ENCODE measurements around the gene AGRN. TPM values are rescaled to one million over a fixed set of nuclear protein-coding genes. Genes with fewer than 3 reads are reported as not detected.
A peak's percentile ranks its signal among the peaks of the same experiment; 100 is the strongest.
"Not testable (repeated sequence)": the region's sequence is repeated elsewhere in the genome, so short reads cannot be mapped to it uniquely, and the experiment has no call there.

The AGRN gene
- total and polyA plus RNA-seq, 5 donors from 2014 or later: 0.06 to 4.2 (median 0.29) TPM; not detected in 1

GRCh38 chr1:1093610-1093943, 73.7 kb downstream of the AGRN start:
- no peaks in the 10 kb centered on the region for H3K36me3 ChIP-seq (ENCODE audit: control insufficient read depth, insufficient read depth, low read length)
- H3K9me3 Mint-ChIP-seq: peaks cover 0 to under 1% (median 0%) of the 10 kb centered on the region in 7 donors
- H3K4me3 Mint-ChIP-seq: no peak overlapping the region
- H3K36me3 Mint-ChIP-seq: no peaks in the 10 kb centered on the region
- DNase-seq: no peak
- H3K4me3 ChIP-seq (ENCODE audit: low read depth, low read length): no peak overlapping the region
- no peak overlapping the region for H3K27ac Mint-ChIP-seq
- H3K4me1 ChIP-seq (ENCODE audit: control insufficient read depth, insufficient read depth, low read length, poor library complexity, severe bottlenecking): no peaks in the 10 kb centered on the region
- no peak for ATAC-seq (ENCODE audit: low read depth in 2 of 2)
- peaks cover 0 to 3% (median 1%) of the 10 kb centered on the region in 4 donors for H3K4me1 Mint-ChIP-seq
- no peak overlapping the region for H3K27ac ChIP-seq (ENCODE audit: insufficient read depth, low read length, poor library complexity, severe bottlenecking)
- H3K9me3 ChIP-seq (ENCODE audit: control insufficient read depth in 2 of 2, low read length in 2 of 2): no peaks in the 10 kb centered on the region
- H3K27me3 Mint-ChIP-seq: peaks cover 3% of the 10 kb centered on the region
- no peaks in the 10 kb centered on the region for H3K27me3 ChIP-seq (ENCODE audit: control insufficient read depth, insufficient read depth, low read length)

DNA sequence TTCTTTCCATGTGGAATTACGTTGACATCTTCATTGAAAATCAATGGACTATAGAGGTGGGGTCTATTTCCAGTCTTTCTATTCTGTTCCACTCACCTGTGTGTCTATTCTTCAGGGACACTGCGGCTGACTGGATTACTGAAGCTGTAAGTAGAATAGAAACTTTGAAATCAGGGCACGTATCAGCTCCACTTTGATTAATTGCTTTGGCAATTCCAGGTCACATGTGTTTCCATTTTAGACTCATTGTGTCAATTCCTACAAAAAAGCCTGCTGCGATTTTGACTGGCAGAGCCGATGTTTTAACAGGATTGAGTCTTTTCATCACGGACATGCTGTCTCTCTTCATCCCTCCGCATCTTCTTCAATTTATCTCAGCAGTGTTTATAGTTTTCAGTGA, 75.1 kb downstream of the AGRN start:
- H3K4me3 Mint-ChIP-seq: no peak overlapping the region
- ATAC-seq (ENCODE audit: low read depth in 2 of 2) (no peak), DNase-seq (no peak)
- no peaks in the 10 kb centered on the region for H3K4me1 ChIP-seq (ENCODE audit: control insufficient read depth, insufficient read depth, low read length, poor library complexity, severe bottlenecking)
- no peaks in the 10 kb centered on the region for H3K9me3 ChIP-seq (ENCODE audit: control insufficient read depth in 2 of 2, low read length in 2 of 2)
- H3K36me3 ChIP-seq (ENCODE audit: control insufficient read depth, insufficient read depth, low read length): no peaks in the 10 kb centered on the region
- H3K4me1 Mint-ChIP-seq: peaks cover 10 to 16% (median 13%) of the 10 kb centered on the region in 4 donors
- H3K27ac ChIP-seq (ENCODE audit: insufficient read depth, low read length, poor library complexity, severe bottlenecking): no peak overlapping the region
- H3K36me3 Mint-ChIP-seq: no peaks in the 10 kb centered on the region
- no peak overlapping the region for H3K4me3 ChIP-seq (ENCODE audit: low read depth, low read length)
- H3K27me3 ChIP-seq (ENCODE audit: control insufficient read depth, insufficient read depth, low read length): no peaks in the 10 kb centered on the region
- H3K27me3 Mint-ChIP-seq: peaks cover 7% of the 10 kb centered on the region
- peaks cover 0 to 11% (median 10%) of the 10 kb centered on the region in 7 donors for H3K9me3 Mint-ChIP-seq
- H3K27ac Mint-ChIP-seq: no peak overlapping the region

GRCh38 chr1:1096136-1096535, 76.2 kb downstream of the AGRN start:
- not testable (repeated sequence) for H3K27me3 Mint-ChIP-seq; H3K27ac ChIP-seq (ENCODE audit: insufficient read depth, low read length, poor library complexity, severe bottlenecking); H3K36me3 ChIP-seq (ENCODE audit: control insufficient read depth, insufficient read depth, low read length); H3K27ac Mint-ChIP-seq; DNase-seq; H3K4me1 ChIP-seq (ENCODE audit: control insufficient read depth, insufficient read depth, low read length, poor library complexity, severe bottlenecking); H3K27me3 ChIP-seq (ENCODE audit: control insufficient read depth, insufficient read depth, low read length); ATAC-seq (ENCODE audit: low read depth in 2 of 2); H3K4me3 Mint-ChIP-seq; H3K4me3 ChIP-seq (ENCODE audit: low read depth, low read length); H3K36me3 Mint-ChIP-seq; H3K9me3 ChIP-seq (ENCODE audit: control insufficient read depth in 2 of 2, low read length in 2 of 2)
- H3K4me1 Mint-ChIP-seq: peaks cover 10 to 23% (median 16%) of the 10 kb centered on the region in 4 donors
- H3K9me3 Mint-ChIP-seq: peaks cover 0 to 16% (median 11%) of the 10 kb centered on the region in 7 donors

GRCh38 chr1:1098681-1099421, 78.9 kb downstream of the AGRN start:
- Mint-ChIP-seq H3K4me3 (peak overlapping the region; percentile 1 to 45 (median 30)), H3K27ac (peak overlapping the region; percentile 28 to 98 (median 77)), H3K27me3 (peaks cover 13% of the 10 kb centered on the region), H3K36me3 (peaks cover 4% of the 10 kb centered on the region), H3K9me3 (peaks cover 0 to 16% (median 11%) of the 10 kb centered on the region in 7 donors), H3K4me1 (peaks cover 8 to 38% (median 21%) of the 10 kb centered on the region in 4 donors)
- Histone ChIP-seq H3K4me3 (ENCODE audit: low read depth, low read length) (no peak overlapping the region), H3K27me3 (ENCODE audit: control insufficient read depth, insufficient read depth, low read length) (no peaks in the 10 kb centered on the region), H3K4me1 (ENCODE audit: control insufficient read depth, insufficient read depth, low read length, poor library complexity, severe bottlenecking) (no peaks in the 10 kb centered on the region), H3K9me3 (ENCODE audit: control insufficient read depth in 2 of 2, low read length in 2 of 2) (peaks cover 4 to 5% of the 10 kb centered on the region in 2 experiments), H3K36me3 (ENCODE audit: control insufficient read depth, insufficient read depth, low read length) (no peaks in the 10 kb centered on the region), H3K27ac (ENCODE audit: insufficient read depth, low read length, poor library complexity, severe bottlenecking) (peak overlapping the region; percentile 41)
- peak in 2 of 3 donors; percentile 35 to 47 for DNase-seq
- peak in 1 of 2 donors; percentile 67 for ATAC-seq (ENCODE audit: low read depth in 2 of 2)

GRCh38 chr1:1099506-1100183, 79.7 kb downstream of the AGRN start:
- DNase-seq (peak in 2 of 3 donors; percentile 24 to 36), ATAC-seq (ENCODE audit: low read depth in 2 of 2) (peak in 1 of 2 donors; percentile 12)
- peaks cover 4 to 5% of the 10 kb centered on the region in 2 experiments for H3K9me3 ChIP-seq (ENCODE audit: control insufficient read depth in 2 of 2, low read length in 2 of 2)
- peaks cover 8 to 46% (median 24%) of the 10 kb centered on the region in 4 donors for H3K4me1 Mint-ChIP-seq
- H3K36me3 Mint-ChIP-seq: peaks cover 4% of the 10 kb centered on the region
- H3K4me1 ChIP-seq (ENCODE audit: control insufficient read depth, insufficient read depth, low read length, poor library complexity, severe bottlenecking): peaks cover 8% of the 10 kb centered on the region
- peak overlapping the region; percentile 1 to 45 (median 30) for H3K4me3 Mint-ChIP-seq
- no peaks in the 10 kb centered on the region for H3K27me3 ChIP-seq (ENCODE audit: control insufficient read depth, insufficient read depth, low read length)
- H3K27ac ChIP-seq (ENCODE audit: insufficient read depth, low read length, poor library complexity, severe bottlenecking): peak overlapping the region; percentile 41
- peaks cover 13% of the 10 kb centered on the region for H3K27me3 Mint-ChIP-seq
- peaks cover 0 to 16% (median 11%) of the 10 kb centered on the region in 7 donors for H3K9me3 Mint-ChIP-seq
- no peaks in the 10 kb centered on the region for H3K36me3 ChIP-seq (ENCODE audit: control insufficient read depth, insufficient read depth, low read length)
- peak overlapping the region; percentile 28 to 98 (median 77) for H3K27ac Mint-ChIP-seq
- H3K4me3 ChIP-seq (ENCODE audit: low read depth, low read length): no peak overlapping the region

- Histone ChIP-seq H3K36me3 (ENCODE audit: control insufficient read depth, insufficient read depth, low read length) (no peaks in the 10 kb centered on the region), H3K27ac (ENCODE audit: insufficient read depth, low read length, poor library complexity, severe bottlenecking) (no peak overlapping the region), H3K9me3 (ENCODE audit: control insufficient read depth in 2 of 2, low read length in 2 of 2) (peaks cover 4 to 5% of the 10 kb centered on the region in 2 experiments), H3K4me3 (ENCODE audit: low read depth, low read length) (no peak overlapping the region), H3K27me3 (ENCODE audit: control insufficient read depth, insufficient read depth, low read length) (no peaks in the 10 kb centered on the region), H3K4me1 (ENCODE audit: control insufficient read depth, insufficient read depth, low read length, poor library complexity, severe bottlenecking) (peaks cover 8% of the 10 kb centered on the region)
- Mint-ChIP-seq H3K27ac (peak overlapping the region in 1 of 3 donors; percentile 90), H3K27me3 (peaks cover 13% of the 10 kb centered on the region), H3K9me3 (peaks cover 0 to 16% (median 11%) of the 10 kb centered on the region in 7 donors), H3K4me3 (no peak overlapping the region), H3K36me3 (peaks cover 4% of the 10 kb centered on the region), H3K4me1 (peaks cover 8 to 49% (median 24%) of the 10 kb centered on the region in 4 donors)
- DNase-seq: no peak
- ATAC-seq (ENCODE audit: low read depth in 2 of 2): no peak
These were observed 80.4 kb downstream of the AGRN start for GRCh38 chr1:1100296-1100695.

GRCh38 chr1:1101503-1101902, 81.6 kb downstream of the AGRN start:
- Histone ChIP-seq H3K27ac (ENCODE audit: insufficient read depth, low read length, poor library complexity, severe bottlenecking) (no peak overlapping the region), H3K36me3 (ENCODE audit: control insufficient read depth, insufficient read depth, low read length) (no peaks in the 10 kb centered on the region), H3K4me1 (ENCODE audit: control insufficient read depth, insufficient read depth, low read length, poor library complexity, severe bottlenecking) (peaks cover 8% of the 10 kb centered on the region), H3K4me3 (ENCODE audit: low read depth, low read length) (no peak overlapping the region), H3K27me3 (ENCODE audit: control insufficient read depth, insufficient read depth, low read length) (no peaks in the 10 kb centered on the region), H3K9me3 (ENCODE audit: control insufficient read depth in 2 of 2, low read length in 2 of 2) (peaks cover 4 to 5% of the 10 kb centered on the region in 2 experiments)
- peaks cover 8 to 51% (median 27%) of the 10 kb centered on the region in 4 donors for H3K4me1 Mint-ChIP-seq
- peaks cover 4% of the 10 kb centered on the region for H3K36me3 Mint-ChIP-seq
- DNase-seq (no peak), ATAC-seq (ENCODE audit: low read depth in 2 of 2) (no peak)
- H3K4me3 Mint-ChIP-seq: no peak overlapping the region
- no peak overlapping the region for H3K27ac Mint-ChIP-seq
- H3K27me3 Mint-ChIP-seq: peaks cover 13% of the 10 kb centered on the region
- peaks cover 0 to 16% (median 11%) of the 10 kb centered on the region in 7 donors for H3K9me3 Mint-ChIP-seq

Data from CD4-positive, CD25-positive, alpha-beta regulatory T cell (primary cell).